GM12873 (cell line): ENCODE measurements around the gene FSTL4.

ENCODE experiments used
- CTCF ChIP-seq: IDR thresholded peaks from 2 replicates; pipeline ENCODE4 v1.5.1; 2012; ENCODE audit warnings: low read depth, mild to moderate bottlenecking, moderate library complexity, low read length, control low read depth; ENCODE audit not compliant: insufficient read depth; ENCODE audit errors: missing control alignments

FSTL4 gene

DNA sequence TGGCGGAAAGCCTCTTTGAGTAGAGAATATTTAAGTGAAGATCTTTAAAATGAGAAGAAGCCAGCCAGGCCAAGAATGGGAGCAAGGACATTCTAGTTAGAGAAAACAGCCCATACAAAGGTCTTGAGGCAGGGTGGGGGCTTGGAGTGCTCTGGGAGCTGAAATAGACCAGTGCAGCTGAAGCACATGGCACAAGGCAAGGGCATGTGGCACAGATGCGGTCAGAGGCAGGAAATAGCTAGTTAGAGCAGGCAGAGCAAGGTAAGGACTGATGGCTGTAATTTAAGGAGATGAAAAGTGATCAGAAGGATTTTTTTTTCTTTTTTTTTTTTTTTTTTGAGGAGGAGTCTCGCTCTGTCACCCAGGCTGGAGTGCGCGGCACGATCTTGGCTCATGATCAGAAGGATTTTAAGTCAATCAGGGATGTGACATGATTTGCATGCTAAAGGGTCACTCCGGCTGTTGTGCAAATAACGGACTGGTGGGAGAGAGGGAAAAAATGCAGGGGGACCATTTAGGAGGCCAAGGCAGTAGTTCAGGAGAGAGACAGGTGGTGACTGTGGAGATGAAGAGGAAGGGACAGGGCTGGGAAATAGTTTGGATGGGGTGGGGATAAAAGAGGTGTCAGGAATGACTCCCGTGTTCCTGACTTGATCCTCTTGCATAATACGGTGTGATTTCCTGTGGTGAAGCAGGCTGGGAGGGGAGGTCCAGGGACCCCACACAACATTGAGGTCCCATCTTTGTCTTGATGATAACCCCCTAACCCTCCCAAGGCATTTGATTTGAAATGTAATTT, 352.9 kb downstream of the FSTL4 start:
- no peak for TF ChIP-seq CTCF

DNA sequence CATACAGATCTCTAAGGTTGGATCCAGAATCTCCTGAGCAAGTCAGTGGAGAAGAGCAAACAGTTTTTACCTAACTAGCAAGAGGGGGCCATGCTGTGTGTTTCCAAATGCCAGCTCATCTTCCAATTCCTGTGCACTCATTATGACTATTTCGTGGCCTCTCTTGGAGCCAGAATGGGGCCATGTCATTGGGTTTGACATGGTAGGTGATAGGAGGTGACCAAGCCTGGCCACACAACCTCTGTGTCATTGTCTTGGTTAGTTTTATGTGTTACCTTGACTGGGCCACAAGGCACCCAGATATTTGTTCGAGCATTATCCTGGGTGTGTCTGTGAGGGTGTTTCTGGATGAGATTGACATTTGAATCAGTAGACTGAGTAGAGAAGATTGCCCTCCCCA, 354.4 kb downstream of the FSTL4 start:
- TF ChIP-seq CTCF = no peak

DNA sequence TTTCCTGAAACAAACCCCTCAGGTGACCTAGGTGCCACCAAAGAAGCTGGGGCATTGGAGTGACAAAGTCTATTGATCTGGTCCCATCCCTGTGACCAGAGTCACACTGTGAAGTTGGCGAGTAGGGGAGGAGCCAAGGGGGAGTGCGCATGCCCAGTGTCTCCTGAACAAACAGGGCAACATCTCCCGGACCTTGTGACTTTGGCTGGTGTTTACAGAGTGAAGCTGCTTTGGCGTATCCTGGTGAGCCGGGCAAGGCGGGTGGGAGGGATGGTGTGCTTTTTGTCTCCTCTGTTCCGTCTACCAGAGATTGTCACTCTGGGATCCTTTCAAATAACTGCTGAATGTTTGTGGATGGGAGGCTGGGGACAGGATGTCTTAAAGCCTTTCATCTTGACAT, 356.1 kb downstream of the FSTL4 start:
- TF ChIP-seq CTCF = no peak

- no peak for TF ChIP-seq CTCF
These were observed 357.5 kb downstream of the FSTL4 start for GRCh38 chr5:133254803-133255202.

DNA sequence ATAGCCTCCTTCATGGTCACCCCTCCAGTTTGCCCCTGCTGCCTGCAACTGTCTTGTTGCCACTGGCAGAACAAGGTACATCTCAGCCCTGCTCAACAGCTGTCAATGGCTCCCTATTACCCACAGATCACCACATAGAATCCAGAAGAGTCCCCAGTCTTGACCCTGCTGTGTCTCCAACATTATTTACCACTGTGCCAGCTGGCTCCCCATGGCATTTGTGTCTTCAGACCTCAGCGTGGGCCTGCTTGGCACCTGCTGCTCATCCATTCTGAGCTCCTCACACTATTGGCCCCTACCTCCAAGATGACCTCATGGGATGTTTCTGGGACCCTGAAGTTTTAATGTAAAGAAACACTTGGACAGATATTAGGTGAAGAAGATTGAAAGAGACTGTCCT, 358.7 kb downstream of the FSTL4 start:
- no peak for TF ChIP-seq CTCF

DNA sequence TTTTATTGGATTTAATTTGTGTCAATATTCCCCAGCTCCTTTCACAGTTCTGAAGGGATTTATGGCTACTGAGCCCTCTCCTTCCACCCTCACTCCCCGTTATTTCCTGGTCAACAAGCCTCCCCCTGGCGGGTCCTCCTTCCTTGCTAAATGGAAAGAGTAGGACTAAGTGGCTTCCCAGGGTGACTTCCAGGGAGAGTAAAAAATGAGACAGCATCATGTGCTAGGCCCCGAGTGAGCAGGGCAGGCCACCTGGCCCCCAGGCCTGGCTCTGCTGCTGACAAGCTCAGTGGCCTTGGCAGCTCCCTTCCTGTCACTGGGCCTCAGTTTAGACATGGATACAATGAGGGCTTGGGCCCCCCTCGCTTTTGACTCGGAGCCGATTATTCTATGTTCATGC, 359.3 kb downstream of the FSTL4 start:
- no peak for TF ChIP-seq CTCF

- no peak for TF ChIP-seq CTCF
These were observed 360.2 kb downstream of the FSTL4 start for GRCh38 chr5:133252133-133252480.
